ENCODE measurements around the gene CDC42EP4. TPM values are rescaled to one million over a fixed set of nuclear protein-coding genes. Genes with fewer than 3 reads are reported as not detected.
A peak's percentile ranks its signal among the peaks of the same experiment; 100 is the strongest.

CDC42EP4 gene
- total and polyA plus RNA-seq, 9 of the 15 experiments (the other 6 are each of a cell fraction or from before 2014, with no cell fraction given): 0.65 to 20.8 (median 12.3) TPM

DNA sequence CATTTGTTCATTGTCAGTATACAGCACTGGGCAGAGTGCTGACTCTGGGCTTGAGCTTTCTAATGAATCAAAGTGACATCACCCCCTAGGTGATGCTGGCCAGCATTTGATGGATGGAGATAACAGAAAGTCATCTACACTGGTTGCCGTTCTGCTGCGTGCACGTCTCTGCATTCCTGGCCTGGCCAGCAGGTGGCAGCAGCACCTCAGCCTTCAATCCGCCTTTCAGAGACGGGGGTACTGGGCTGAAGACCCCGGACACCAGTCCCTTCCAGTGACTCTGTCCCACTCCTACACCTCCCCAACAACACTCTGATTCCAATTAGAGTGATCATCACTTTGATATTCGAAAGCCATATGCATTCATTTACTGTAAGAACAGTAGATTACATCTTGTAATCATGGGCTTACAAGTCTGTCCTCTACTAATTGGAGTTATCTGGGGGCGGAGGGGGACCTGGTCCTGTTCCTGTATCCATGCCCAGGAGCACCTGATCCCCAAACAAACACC lies 56.1 kb downstream of the CDC42EP4 start (continued):
- TF ChIP-seq, protein P1, sequence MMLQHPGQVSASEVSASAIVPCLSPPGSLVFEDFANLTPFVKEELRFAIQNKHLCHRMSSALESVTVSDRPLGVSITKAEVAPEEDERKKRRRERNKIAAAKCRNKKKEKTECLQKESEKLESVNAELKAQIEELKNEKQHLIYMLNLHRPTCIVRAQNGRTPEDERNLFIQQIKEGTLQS (IDR thresholded peaks at IDR 0.05): peak; percentile 76
- TF ChIP-seq, protein P1 (CRISPR knock-in tag; conservative IDR thresholded peaks at IDR 0.05): no peak
- TF ChIP-seq KAT2B (IDR thresholded peaks at IDR 0.05; ENCODE audit: low read depth, low read length): no peak
- no peak for TF ChIP-seq SIX5 (IDR thresholded peaks at IDR 0.05; ENCODE audit: borderline replicate concordance in 1 of 2, insufficient read depth in 1 of 2, low read depth in 1 of 2, low read length in 2 of 2)
- TF ChIP-seq, protein P2, sequence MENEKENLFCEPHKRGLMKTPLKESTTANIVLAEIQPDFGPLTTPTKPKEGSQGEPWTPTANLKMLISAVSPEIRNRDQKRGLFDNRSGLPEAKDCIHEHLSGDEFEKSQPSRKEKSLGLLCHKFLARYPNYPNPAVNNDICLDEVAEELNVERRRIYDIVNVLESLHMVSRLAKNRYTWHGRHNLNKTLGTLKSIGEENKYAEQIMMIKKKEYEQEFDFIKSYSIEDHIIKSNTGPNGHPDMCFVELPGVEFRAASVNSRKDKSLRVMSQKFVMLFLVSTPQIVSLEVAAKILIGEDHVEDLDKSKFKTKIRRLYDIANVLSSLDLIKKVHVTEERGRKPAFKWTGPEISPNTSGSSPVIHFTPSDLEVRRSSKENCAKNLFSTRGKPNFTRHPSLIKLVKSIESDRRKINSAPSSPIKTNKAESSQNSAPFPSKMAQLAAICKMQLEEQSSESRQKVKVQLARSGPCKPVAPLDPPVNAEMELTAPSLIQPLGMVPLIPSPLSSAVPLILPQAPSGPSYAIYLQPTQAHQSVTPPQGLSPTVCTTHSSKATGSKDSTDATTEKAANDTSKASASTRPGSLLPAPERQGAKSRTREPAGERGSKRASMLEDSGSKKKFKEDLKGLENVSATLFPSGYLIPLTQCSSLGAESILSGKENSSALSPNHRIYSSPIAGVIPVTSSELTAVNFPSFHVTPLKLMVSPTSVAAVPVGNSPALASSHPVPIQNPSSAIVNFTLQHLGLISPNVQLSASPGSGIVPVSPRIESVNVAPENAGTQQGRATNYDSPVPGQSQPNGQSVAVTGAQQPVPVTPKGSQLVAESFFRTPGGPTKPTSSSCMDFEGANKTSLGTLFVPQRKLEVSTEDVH (IDR thresholded peaks at IDR 0.05; ENCODE audit: low read depth, partially characterized antibody): peak; percentile 24
- TF ChIP-seq HDAC1 (IDR thresholded peaks at IDR 0.05): 0 out of 4 replicates have a peak, but pooled peaks of 1 of the 2 experiments have one; percentile 23
- TF ChIP-seq, protein P3, sequence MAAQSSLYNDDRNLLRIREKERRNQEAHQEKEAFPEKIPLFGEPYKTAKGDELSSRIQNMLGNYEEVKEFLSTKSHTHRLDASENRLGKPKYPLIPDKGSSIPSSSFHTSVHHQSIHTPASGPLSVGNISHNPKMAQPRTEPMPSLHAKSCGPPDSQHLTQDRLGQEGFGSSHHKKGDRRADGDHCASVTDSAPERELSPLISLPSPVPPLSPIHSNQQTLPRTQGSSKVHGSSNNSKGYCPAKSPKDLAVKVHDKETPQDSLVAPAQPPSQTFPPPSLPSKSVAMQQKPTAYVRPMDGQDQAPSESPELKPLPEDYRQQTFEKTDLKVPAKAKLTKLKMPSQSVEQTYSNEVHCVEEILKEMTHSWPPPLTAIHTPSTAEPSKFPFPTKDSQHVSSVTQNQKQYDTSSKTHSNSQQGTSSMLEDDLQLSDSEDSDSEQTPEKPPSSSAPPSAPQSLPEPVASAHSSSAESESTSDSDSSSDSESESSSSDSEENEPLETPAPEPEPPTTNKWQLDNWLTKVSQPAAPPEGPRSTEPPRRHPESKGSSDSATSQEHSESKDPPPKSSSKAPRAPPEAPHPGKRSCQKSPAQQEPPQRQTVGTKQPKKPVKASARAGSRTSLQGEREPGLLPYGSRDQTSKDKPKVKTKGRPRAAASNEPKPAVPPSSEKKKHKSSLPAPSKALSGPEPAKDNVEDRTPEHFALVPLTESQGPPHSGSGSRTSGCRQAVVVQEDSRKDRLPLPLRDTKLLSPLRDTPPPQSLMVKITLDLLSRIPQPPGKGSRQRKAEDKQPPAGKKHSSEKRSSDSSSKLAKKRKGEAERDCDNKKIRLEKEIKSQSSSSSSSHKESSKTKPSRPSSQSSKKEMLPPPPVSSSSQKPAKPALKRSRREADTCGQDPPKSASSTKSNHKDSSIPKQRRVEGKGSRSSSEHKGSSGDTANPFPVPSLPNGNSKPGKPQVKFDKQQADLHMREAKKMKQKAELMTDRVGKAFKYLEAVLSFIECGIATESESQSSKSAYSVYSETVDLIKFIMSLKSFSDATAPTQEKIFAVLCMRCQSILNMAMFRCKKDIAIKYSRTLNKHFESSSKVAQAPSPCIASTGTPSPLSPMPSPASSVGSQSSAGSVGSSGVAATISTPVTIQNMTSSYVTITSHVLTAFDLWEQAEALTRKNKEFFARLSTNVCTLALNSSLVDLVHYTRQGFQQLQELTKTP (IDR thresholded peaks at IDR 0.05; ENCODE audit: low read depth in 1 of 2, partially characterized antibody in 2 of 2): no peak
- peak; percentile 92 for TF ChIP-seq GATA2 (CRISPR knock-in tag; IDR thresholded peaks at IDR 0.05)
- TF ChIP-seq, protein P4, sequence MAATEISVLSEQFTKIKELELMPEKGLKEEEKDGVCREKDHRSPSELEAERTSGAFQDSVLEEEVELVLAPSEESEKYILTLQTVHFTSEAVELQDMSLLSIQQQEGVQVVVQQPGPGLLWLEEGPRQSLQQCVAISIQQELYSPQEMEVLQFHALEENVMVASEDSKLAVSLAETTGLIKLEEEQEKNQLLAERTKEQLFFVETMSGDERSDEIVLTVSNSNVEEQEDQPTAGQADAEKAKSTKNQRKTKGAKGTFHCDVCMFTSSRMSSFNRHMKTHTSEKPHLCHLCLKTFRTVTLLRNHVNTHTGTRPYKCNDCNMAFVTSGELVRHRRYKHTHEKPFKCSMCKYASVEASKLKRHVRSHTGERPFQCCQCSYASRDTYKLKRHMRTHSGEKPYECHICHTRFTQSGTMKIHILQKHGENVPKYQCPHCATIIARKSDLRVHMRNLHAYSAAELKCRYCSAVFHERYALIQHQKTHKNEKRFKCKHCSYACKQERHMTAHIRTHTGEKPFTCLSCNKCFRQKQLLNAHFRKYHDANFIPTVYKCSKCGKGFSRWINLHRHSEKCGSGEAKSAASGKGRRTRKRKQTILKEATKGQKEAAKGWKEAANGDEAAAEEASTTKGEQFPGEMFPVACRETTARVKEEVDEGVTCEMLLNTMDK (IDR thresholded peaks at IDR 0.05; ENCODE audit: borderline replicate concordance, insufficient read depth, low read depth, low read length, poor library complexity, severe bottlenecking): no peak
- no peak for TF ChIP-seq NFIC (IDR thresholded peaks at IDR 0.05)
- TF ChIP-seq ZNF699 (CRISPR knock-in tag; IDR thresholded peaks at IDR 0.05; ENCODE audit: insufficient replicate concordance): no peak
- no peak for TF ChIP-seq GATAD2A (IDR thresholded peaks at IDR 0.05)
- no peak for TF ChIP-seq ZNF445 (CRISPR knock-in tag; IDR thresholded peaks at IDR 0.05; ENCODE audit: low read depth)
- TF ChIP-seq KDM4B (IDR thresholded peaks at IDR 0.05; ENCODE audit: borderline replicate concordance in 2 of 2, low read depth in 1 of 2): no peak
- TF ChIP-seq ZNF780A (CRISPR knock-in tag; IDR thresholded peaks at IDR 0.05): no peak
- TF ChIP-seq POLR2AphosphoS2 (IDR thresholded peaks at IDR 0.05; ENCODE audit: low read length): no peak
- no peak for TF ChIP-seq ZNF311 (CRISPR knock-in tag; IDR thresholded peaks at IDR 0.05)
- TF ChIP-seq EGR1 (conservative IDR thresholded peaks at IDR 0.05): no peak
